AG10803 (cell line): ENCODE measurements around the gene MAP3K20.

Experiments used
- DNase-seq: peaks from one replicate; pipeline ENCODE4 v3.0.0; 2010; ENCODE audit warnings: low read depth
- H3K4me3 ChIP-seq: 2 replicates; pipeline ENCODE4 v1.5.1; 2011; ENCODE audit warnings: mild to moderate bottlenecking, low read length, control low read depth
- CTCF ChIP-seq: conservative IDR thresholded peaks from 2 replicates; pipeline ENCODE4 v1.5.1; 2011; ENCODE audit warnings: mild to moderate bottlenecking, low read length, control low read depth, inconsistent platforms

Gene MAP3K20

GRCh38 chr2:173239644-173240043 lies 164.0 kb downstream of the MAP3K20 start:
- TF ChIP-seq CTCF: no peak
- H3K4me3 ChIP-seq: no peak overlapping the region
- no peak for DNase-seq

GRCh38 chr2:173240083-173240482 lies 164.4 kb downstream of the MAP3K20 start:
- TF ChIP-seq CTCF: no peak
- H3K4me3 ChIP-seq: no peak overlapping the region
- DNase-seq: no peak

- no peak for TF ChIP-seq CTCF
- no peak for DNase-seq
- H3K4me3 ChIP-seq: no peak overlapping the region
Observed at GRCh38 chr2:173241643-173242042, 166.0 kb downstream of the MAP3K20 start.

- no peak for DNase-seq
- no peak for TF ChIP-seq CTCF
- no peak overlapping the region for H3K4me3 ChIP-seq
Observed at GRCh38 chr2:173247156-173247555, 171.5 kb downstream of the MAP3K20 start.

- H3K4me3 ChIP-seq: no peak overlapping the region
- no peak for DNase-seq
- no peak for TF ChIP-seq CTCF
Observed at GRCh38 chr2:173248381-173248780, 172.7 kb downstream of the MAP3K20 start.

GRCh38 chr2:173249661-173250641 lies 174.3 kb downstream of the MAP3K20 start:
- TF ChIP-seq CTCF: no peak
- no peak overlapping the region for H3K4me3 ChIP-seq
- no peak for DNase-seq

GRCh38 chr2:173251225-173251624 lies 175.6 kb downstream of the MAP3K20 start:
- DNase-seq: no peak
- TF ChIP-seq CTCF: no peak
- H3K4me3 ChIP-seq: no peak overlapping the region
